Activated T-cell treated with anti-CD3 and anti-CD28 coated beads, Interleukin-2, amount 50 U/mL, for 4 hours (primary cell): Measurements from ENCODE around the gene ADAMTS2. TPM values are rescaled to one million over a fixed set of nuclear protein-coding genes. Genes with fewer than 3 reads are reported as not detected.

ENCODE experiments used
- ATAC-seq, 2 donors: fragments of 200-7000 bp; cut with Tn5 transposase; one replicate each; pipeline ENCODE4 v1.10.0; 2021
- DNase-seq: peaks from one replicate; pipeline ENCODE4 v3.0.0-alpha.2; 2020
- H3K27me3 Mint-ChIP-seq: one replicate; pipeline ENCODE4 v1.8.0; 2021; ENCODE audit warnings: low read depth, mixed read lengths
- H3K36me3 Mint-ChIP-seq: one replicate; pipeline ENCODE4 v1.8.0; 2022; ENCODE audit warnings: mixed read lengths; ENCODE audit not compliant: insufficient read depth
- H3K4me1 Mint-ChIP-seq: one replicate; pipeline ENCODE4 v1.8.0; 2021; ENCODE audit warnings: low read depth, mixed read lengths
- H3K4me3 Mint-ChIP-seq: one replicate; pipeline ENCODE4 v1.8.0; 2021; ENCODE audit warnings: mild to moderate bottlenecking, moderate library complexity, mixed read lengths
- H3K9me3 Mint-ChIP-seq: one replicate; pipeline ENCODE4 v1.8.0; 2021; ENCODE audit warnings: mixed read lengths
- total RNA-seq, 3 donors: library from RNA; stranded (reverse); gene quantifications; one replicate each; pipeline ENCODE4 v1.2.1, GENCODE V29; 2021

The ADAMTS2 gene
- total RNA-seq, 3 donors from 2014 or later = 0.05 to 0.41 (median 0.13) TPM

- H3K27me3 Mint-ChIP-seq = peaks cover 49% of the 10 kb centered on the region
- no peaks in the 10 kb centered on the region for H3K9me3 Mint-ChIP-seq
- H3K4me3 Mint-ChIP-seq = peak overlapping the region; percentile 16
- peaks cover 9% of the 10 kb centered on the region for H3K4me1 Mint-ChIP-seq
- no peak for ATAC-seq
- no peak for DNase-seq
- no peaks in the 10 kb centered on the region for H3K36me3 Mint-ChIP-seq
Measured at GRCh38 chr5:179343021-179343718, 2.1 kb downstream of the ADAMTS2 start.

- no peak for ATAC-seq
- H3K27me3 Mint-ChIP-seq = peaks cover 49% of the 10 kb centered on the region
Measured at GRCh38 chr5:179342577-179342976, 2.7 kb downstream of the ADAMTS2 start.

GRCh38 chr5:179340465-179340864 is 4.8 kb downstream of the ADAMTS2 start:
- ATAC-seq (no peak), DNase-seq (no peak)
- Mint-ChIP-seq H3K4me3 (no peak overlapping the region), H3K36me3 (no peaks in the 10 kb centered on the region), H3K27me3 (peaks cover 32% of the 10 kb centered on the region), H3K4me1 (peaks cover 9% of the 10 kb centered on the region), H3K9me3 (no peaks in the 10 kb centered on the region)

More at GRCh38 chr5:179342577-179342976, 2.7 kb downstream of the ADAMTS2 start:
- Mint-ChIP-seq H3K36me3 (no peaks in the 10 kb centered on the region), H3K4me3 (no peak overlapping the region), H3K4me1 (peaks cover 9% of the 10 kb centered on the region), H3K9me3 (no peaks in the 10 kb centered on the region)
- DNase-seq = no peak

GRCh38 chr5:179339996-179340395 is 5.3 kb downstream of the ADAMTS2 start:
- Mint-ChIP-seq H3K9me3 (no peaks in the 10 kb centered on the region), H3K27me3 (peaks cover 32% of the 10 kb centered on the region), H3K4me1 (peaks cover 9% of the 10 kb centered on the region), H3K36me3 (no peaks in the 10 kb centered on the region), H3K4me3 (no peak overlapping the region)
- ATAC-seq = no peak
- no peak for DNase-seq

- H3K4me1 Mint-ChIP-seq = peaks cover 9% of the 10 kb centered on the region
- no peak overlapping the region for H3K4me3 Mint-ChIP-seq
- no peak for ATAC-seq
- no peak for DNase-seq
- peaks cover 30% of the 10 kb centered on the region for H3K27me3 Mint-ChIP-seq
- no peaks in the 10 kb centered on the region for H3K36me3 Mint-ChIP-seq
- H3K9me3 Mint-ChIP-seq = no peaks in the 10 kb centered on the region
Measured at GRCh38 chr5:179339081-179339480, 6.2 kb downstream of the ADAMTS2 start.

GRCh38 chr5:179337796-179338676 is 7.2 kb downstream of the ADAMTS2 start:
- peaks cover 4% of the 10 kb centered on the region for H3K4me1 Mint-ChIP-seq
- no peak for ATAC-seq
- no peaks in the 10 kb centered on the region for H3K9me3 Mint-ChIP-seq
- peaks cover 27% of the 10 kb centered on the region for H3K27me3 Mint-ChIP-seq
- H3K36me3 Mint-ChIP-seq = no peaks in the 10 kb centered on the region
- no peak overlapping the region for H3K4me3 Mint-ChIP-seq
- no peak for DNase-seq

GRCh38 chr5:179336871-179337795 is 8.1 kb downstream of the ADAMTS2 start:
- H3K9me3 Mint-ChIP-seq = no peaks in the 10 kb centered on the region
- no peak overlapping the region for H3K4me3 Mint-ChIP-seq
- H3K4me1 Mint-ChIP-seq = no peaks in the 10 kb centered on the region
- ATAC-seq = no peak
- no peaks in the 10 kb centered on the region for H3K36me3 Mint-ChIP-seq
- H3K27me3 Mint-ChIP-seq = peaks cover 19% of the 10 kb centered on the region
- DNase-seq = no peak

- DNase-seq (no peak), ATAC-seq (no peak)
- Mint-ChIP-seq H3K27me3 (peaks cover 14% of the 10 kb centered on the region), H3K9me3 (no peaks in the 10 kb centered on the region), H3K4me1 (no peaks in the 10 kb centered on the region), H3K4me3 (no peak overlapping the region), H3K36me3 (no peaks in the 10 kb centered on the region)
Measured at GRCh38 chr5:179336126-179336870, 9.0 kb downstream of the ADAMTS2 start.

- H3K4me1 Mint-ChIP-seq = no peaks in the 10 kb centered on the region
- no peak overlapping the region for H3K4me3 Mint-ChIP-seq
- no peaks in the 10 kb centered on the region for H3K36me3 Mint-ChIP-seq
- no peak for DNase-seq
- ATAC-seq = no peak
- H3K9me3 Mint-ChIP-seq = no peaks in the 10 kb centered on the region
- H3K27me3 Mint-ChIP-seq = peaks cover 11% of the 10 kb centered on the region
Measured at GRCh38 chr5:179333796-179334761, 11.2 kb downstream of the ADAMTS2 start.

GRCh38 chr5:179332741-179333290 is 12.4 kb downstream of the ADAMTS2 start:
- peaks cover 11% of the 10 kb centered on the region for H3K27me3 Mint-ChIP-seq
- no peaks in the 10 kb centered on the region for H3K9me3 Mint-ChIP-seq
- peak in 1 of 2 donors; percentile 23 for ATAC-seq
- H3K36me3 Mint-ChIP-seq = no peaks in the 10 kb centered on the region
- H3K4me3 Mint-ChIP-seq = no peak overlapping the region
- no peaks in the 10 kb centered on the region for H3K4me1 Mint-ChIP-seq
- no peak for DNase-seq

- H3K4me3 Mint-ChIP-seq = no peak overlapping the region
- H3K4me1 Mint-ChIP-seq = no peaks in the 10 kb centered on the region
- peaks cover 14% of the 10 kb centered on the region for H3K27me3 Mint-ChIP-seq
- ATAC-seq = no peak
- H3K9me3 Mint-ChIP-seq = no peaks in the 10 kb centered on the region
- no peak for DNase-seq
- H3K36me3 Mint-ChIP-seq = no peaks in the 10 kb centered on the region
Measured at GRCh38 chr5:179331591-179332375, 13.5 kb downstream of the ADAMTS2 start.
